H1 (cell line): Measurements from ENCODE around the gene PYY. TPM values are rescaled to one million over a fixed set of nuclear protein-coding genes. Genes with fewer than 3 reads are reported as not detected.
A peak's percentile ranks its signal among the peaks of the same experiment; 100 is the strongest.

ENCODE experiments used
- CTCF ChIA-PET: fragments of 300-600 bp; sonication (Branson Sonifier 250); formaldehyde crosslinking; loops from one replicate; lab custom pipeline; 2021; ENCODE audit not compliant: partially characterized antibody; lab: Charles Lee
- POLR2A ChIA-PET: fragments of 300-600 bp; sonication (Branson Sonifier 250); formaldehyde crosslinking; loops from one replicate; lab custom pipeline; 2021; ENCODE audit warnings: inconsistent platforms; ENCODE audit not compliant: partially characterized antibody; lab: Charles Lee
- DNase-seq, 2 experiments: peaks; one replicate each; pipeline versions ENCODE4 v3.0.0 to v3.0.0-alpha.2; 2010 to 2022; ENCODE audit warnings: low spot score in 2 of 2, low read depth in 1 of 2, mixed read lengths in 1 of 2
- FAIRE-seq: peaks from 2 replicates; lab custom pipeline; 2011; peaks lifted over from hg19 to GRCh38; lab: Jason Lieb, UNC
- H2AFZ ChIP-seq: 2 replicates; pipeline ENCODE4 v1.8.1; 2012; ENCODE audit warnings: low read length, inconsistent platforms
- H2AK5ac ChIP-seq: 2 replicates; pipeline ENCODE4 v1.6.1; 2013; ENCODE audit warnings: low read depth, low read length
- H2BK120ac ChIP-seq: replicated peaks from 2 replicates; pipeline ENCODE3; 2013; ENCODE audit warnings: low read depth, low read length, inconsistent platforms
- H2BK12ac ChIP-seq: 2 replicates; pipeline ENCODE4 v1.6.1; 2013; ENCODE audit warnings: low read depth, low read length
- H2BK15ac ChIP-seq: 2 replicates; pipeline ENCODE4 v1.6.1; 2013; ENCODE audit warnings: low read length
- H2BK20ac ChIP-seq: 2 replicates; pipeline ENCODE4 v1.6.1; 2013; ENCODE audit warnings: low read length
- H2BK5ac ChIP-seq: 2 replicates; pipeline ENCODE4 v1.6.1; 2013; ENCODE audit warnings: low read depth, low read length
- H3K14ac ChIP-seq: 2 replicates; pipeline ENCODE4 v1.6.1; 2013; ENCODE audit warnings: inconsistent platforms; ENCODE audit not compliant: insufficient read length
- H3K18ac ChIP-seq: 2 replicates; pipeline ENCODE4 v1.6.1; 2013; ENCODE audit warnings: low read length; ENCODE audit errors: extremely low read depth
- H3K23ac ChIP-seq: 2 replicates; pipeline ENCODE4 v1.6.1; 2013; ENCODE audit warnings: inconsistent platforms; ENCODE audit not compliant: insufficient read length
- H3K23me2 ChIP-seq: 2 replicates; pipeline ENCODE4 v1.6.1; 2013; ENCODE audit warnings: low read depth, low read length
- H3K27ac ChIP-seq: 2 replicates; pipeline ENCODE4 v1.6.1; 2011; ENCODE audit warnings: low read depth, low read length, inconsistent platforms
- H3K27me3 ChIP-seq, 4 experiments: replicated peaks in 1 of 4; 1 replicate in 1 of 4; 2 replicates in 3 of 4; pipeline versions ENCODE4 v1.6.1 to v1.8.1; 2011 to 2013; ENCODE audit warnings: low read length in 3 of 4, mild to moderate bottlenecking in 3 of 4, inconsistent platforms in 2 of 4, mixed read lengths in 2 of 4, moderate library complexity in 1 of 4; ENCODE audit not compliant: control insufficient read depth in 3 of 4, insufficient read depth in 3 of 4; ENCODE audit errors: extremely low read depth in 1 of 4
- H3K36me3 ChIP-seq, 4 experiments: 2 replicates each; pipeline versions ENCODE4 v1.6.1 to v1.8.1; 2011 to 2013; ENCODE audit warnings: mild to moderate bottlenecking in 4 of 4, low read length in 3 of 4, moderate library complexity in 2 of 4, control low read depth in 1 of 4, inconsistent platforms in 1 of 4; ENCODE audit not compliant: insufficient read depth in 4 of 4, control insufficient read depth in 2 of 4
- H3K4ac ChIP-seq: replicated peaks from 2 replicates; pipeline ENCODE3; 2013; ENCODE audit warnings: low read length, low read depth, mixed read lengths, inconsistent platforms; ENCODE audit not compliant: insufficient read length
- H3K4me1 ChIP-seq, 4 experiments: replicated peaks in 1 of 4; 1 replicate in 1 of 4; 2 replicates in 3 of 4; pipeline versions ENCODE4 v1.6.1 to v1.8.1; 2011 to 2013; ENCODE audit warnings: low read length in 3 of 4, inconsistent platforms in 2 of 4, mixed read lengths in 1 of 4; ENCODE audit not compliant: insufficient read depth in 4 of 4, control insufficient read depth in 3 of 4
- H3K4me2 ChIP-seq, 2 experiments: 2 replicates each; pipeline versions ENCODE4 v1.6.1 to v1.8.1; 2011 to 2013; ENCODE audit warnings: low read depth in 2 of 2, low read length in 2 of 2, control low read depth in 1 of 2, inconsistent platforms in 1 of 2, mild to moderate bottlenecking in 1 of 2; ENCODE audit not compliant: insufficient read depth in 1 of 2
- H3K4me3 ChIP-seq, 4 experiments: fragments of 200-600, 300-600 bp in 1 of 4; sonication (generic), shearing (Covaris generic), sonication (Bioruptor Twin) in 1 of 4; 2 replicates each; pipeline versions ENCODE4 v1.5.1 to v1.8.1; 2011 to 2016; ENCODE audit warnings: low read length in 4 of 4, low read depth in 3 of 4, control low read depth in 2 of 4, inconsistent platforms in 2 of 4, mild to moderate bottlenecking in 2 of 4, mixed read lengths in 1 of 4, moderate library complexity in 1 of 4; ENCODE audit not compliant: insufficient read depth in 2 of 4; ENCODE audit errors: extremely low read depth in 1 of 4
- H3K56ac ChIP-seq: replicated peaks from 2 replicates; pipeline ENCODE3; 2013; ENCODE audit warnings: low read depth, mild to moderate bottlenecking, mixed read lengths, low read length, inconsistent platforms; ENCODE audit not compliant: insufficient read length
- H3K79me1 ChIP-seq: 2 replicates; pipeline ENCODE4 v1.6.1; 2013; ENCODE audit warnings: low read depth, low read length, control low read depth
- H3K79me2 ChIP-seq, 2 experiments: 2 replicates each; pipeline versions ENCODE4 v1.6.1 to v1.8.1; 2012 to 2013; ENCODE audit warnings: low read length in 2 of 2, mild to moderate bottlenecking in 2 of 2, inconsistent platforms in 1 of 2; ENCODE audit not compliant: insufficient read depth in 2 of 2, control insufficient read depth in 1 of 2
- H3K9ac ChIP-seq, 4 experiments: replicated peaks in 1 of 4; 1 replicate in 1 of 4; 2 replicates in 3 of 4; pipeline versions ENCODE4 v1.6.1 to v1.8.1; 2011 to 2013; ENCODE audit warnings: low read depth in 3 of 4, low read length in 3 of 4, control low read depth in 2 of 4, mild to moderate bottlenecking in 2 of 4, moderate library complexity in 2 of 4, inconsistent platforms in 1 of 4; ENCODE audit errors: extremely low read depth in 1 of 4
- H3K9me3 ChIP-seq, 2 experiments: 2 replicates each; pipeline versions ENCODE4 v1.6.1 to v1.8.1; 2012 to 2013; ENCODE audit warnings: mild to moderate bottlenecking in 2 of 2, moderate library complexity in 2 of 2, control low read depth in 1 of 2, inconsistent platforms in 1 of 2, low read depth in 1 of 2, low read length in 1 of 2, mixed read lengths in 1 of 2; ENCODE audit not compliant: insufficient read depth in 2 of 2
- H4K20me1 ChIP-seq, 2 experiments: replicated peaks in 1 of 2; 2 replicates each; pipeline versions ENCODE3 to v1.8.1; 2011 to 2013; ENCODE audit warnings: inconsistent platforms in 2 of 2, low read length in 2 of 2, mild to moderate bottlenecking in 1 of 2; ENCODE audit not compliant: insufficient read depth in 2 of 2, control insufficient read depth in 1 of 2
- H4K5ac ChIP-seq: 2 replicates; pipeline ENCODE4 v1.6.1; 2013; ENCODE audit warnings: low read length, low read depth, mixed read lengths, inconsistent platforms; ENCODE audit not compliant: insufficient read length
- H4K8ac ChIP-seq: 2 replicates; pipeline ENCODE4 v1.8.0; 2013; ENCODE audit warnings: mild to moderate bottlenecking, moderate library complexity, low read length, inconsistent platforms; ENCODE audit not compliant: insufficient read depth; ENCODE audit errors: extremely low read depth
- H4K91ac ChIP-seq: replicated peaks from 2 replicates; pipeline ENCODE3; 2013; ENCODE audit warnings: low read length, mixed read lengths, inconsistent platforms; ENCODE audit not compliant: insufficient read length
- CEBPB ChIP-seq: IDR thresholded peaks from 2 replicates; pipeline ENCODE4 v1.6.1; 2012; ENCODE audit warnings: low read depth, low read length
- EGR1 ChIP-seq: IDR thresholded peaks from 2 replicates; pipeline ENCODE4 v1.6.1; 2011; ENCODE audit warnings: low read depth, low read length, borderline replicate concordance
- HDAC2 ChIP-seq, 2 experiments: fragments of 300-600 bp in 1 of 2; sonication (generic) in 1 of 2; IDR thresholded peaks; 2 replicates each; pipeline ENCODE4 v1.6.1; 2011 to 2012; ENCODE audit warnings: low read depth in 2 of 2, low read length in 2 of 2, mild to moderate bottlenecking in 2 of 2, moderate library complexity in 2 of 2, borderline replicate concordance in 1 of 2, inconsistent platforms in 1 of 2
- JUN ChIP-seq: IDR thresholded peaks from 2 replicates; pipeline ENCODE4 v1.6.1; 2011; ENCODE audit warnings: low read depth, mild to moderate bottlenecking, improper control_type of control experiment, low read length
- WGBS, 2 experiments: shearing (Covaris generic) in 1 of 2; methylation state at CpG; one replicate each; pipeline versions ENCODE4 v1.1.6 to v1.1.7; 2013 to 2015; ENCODE audit warnings: low lambda C conversion rate in 2 of 2, mixed read lengths in 2 of 2, inconsistent platforms in 1 of 2, low coverage in 1 of 2, missing lambda C conversion rate in 1 of 2; ENCODE audit not compliant: insufficient replicate concordance in 2 of 2, insufficient coverage in 1 of 2, insufficient read length in 1 of 2; ENCODE audit errors: extremely low coverage in 1 of 2, missing lambda C conversion rate in 1 of 2; 5-methylcytosine and 5-hydroxymethylcytosine counted together
- polyA plus RNA-seq, 7 experiments: library from polyadenylated mRNA; depleted of rRNA in 3 of 7; stranded (reverse) in 5 of 7; unstranded in 2 of 7; fragments of >200 nt in 5 of 7; fragments of 200-250 nt in 2 of 7; gene quantifications; 1 replicate in 5 of 7; 2 replicates in 1 of 7; 4 replicates in 1 of 7; pipeline versions ENCODE4 v1.2.1 to v1.2.3, GENCODE V29; 2011 to 2013; ENCODE audit warnings: missing spikeins in 2 of 7, mixed read lengths in 2 of 7
- total RNA-seq: library from RNA; stranded (reverse); fragmentation: NEBNext Ultra II Directional; extraction: Animal tissue kit (Norgen Biotek cat#: 25700); gene quantifications from 2 replicates; pipeline ENCODE4 v1.2.1, GENCODE V29; 2021

Gene PYY
- total and polyA plus RNA-seq, 2 of the 8 experiments (the other 6 are each of a cell fraction or from before 2014, with no cell fraction given) = 0.93 to 3.4 TPM

DNA sequence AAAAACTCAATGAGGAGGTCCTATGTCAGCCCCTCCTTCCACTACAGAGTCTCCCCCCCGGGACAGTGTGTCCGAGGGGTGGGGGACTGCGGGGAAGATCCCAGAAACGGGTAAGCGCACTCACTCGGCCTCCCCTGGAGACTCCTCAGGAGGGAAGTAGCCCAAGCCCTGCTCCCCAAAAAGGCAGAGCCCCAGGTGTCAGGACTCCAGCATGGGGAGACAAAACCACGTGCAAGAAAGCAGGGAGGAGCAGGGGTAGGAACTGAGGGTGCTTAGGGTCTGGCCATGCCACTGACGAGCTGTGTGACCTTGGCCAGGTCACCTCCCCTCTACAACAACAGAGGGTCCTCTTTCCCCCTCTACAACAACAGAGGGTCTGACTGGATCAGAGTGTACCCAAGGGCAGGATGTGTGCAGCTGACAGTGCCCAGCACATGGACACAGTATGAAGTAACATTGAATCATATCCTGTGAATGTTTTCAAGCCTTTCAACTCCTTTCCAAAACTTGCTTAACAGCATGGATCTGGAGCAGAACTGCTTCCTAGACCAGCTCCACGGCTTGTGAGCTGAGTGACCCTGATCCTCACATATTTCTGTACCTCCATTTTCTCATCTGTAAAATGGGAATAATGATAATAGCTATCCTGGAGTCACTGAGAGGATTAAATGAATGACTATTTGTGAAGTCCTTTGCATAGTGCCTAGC lies 48.6 kb upstream of the PYY start:
- H3K79me1 ChIP-seq = no peaks in the 10 kb centered on the region
- no peak overlapping the region; the same call in 1 of the 2 replicates for H2AK5ac ChIP-seq
- H4K91ac ChIP-seq = no peak overlapping the region
- H3K4ac ChIP-seq = peak overlapping the region; percentile 54
- no peak overlapping the region for H2AFZ ChIP-seq
- 72% methylated on average over 8 of the region's 9 CpGs; no CpG with 5 or more reads in 1 of the 2 experiments for WGBS, 2 experiments
- H2BK15ac ChIP-seq = peak overlapping the region; percentile 73; the same call in 1 of the 2 replicates
- H3K56ac ChIP-seq = no peak overlapping the region
- H3K27ac ChIP-seq = no peak overlapping the region
- no peak overlapping the region for H3K23ac ChIP-seq
- no peak overlapping the region for H3K14ac ChIP-seq
- H4K5ac ChIP-seq = no peak overlapping the region
- no peaks in the 10 kb centered on the region for H3K9me3 ChIP-seq
- no peaks in the 10 kb centered on the region for H3K79me2 ChIP-seq
- H3K27me3 ChIP-seq = peaks cover 0 to 21% (median 18%) of the 10 kb centered on the region in 4 experiments; a peak in 6 of 7 replicates
- H3K18ac ChIP-seq = 0 out of 2 replicates have a peak overlapping the region, but pooled peaks have one; percentile 6
- peaks cover 24% of the 10 kb centered on the region for H3K23me2 ChIP-seq
- H2BK12ac ChIP-seq = 0 out of 2 replicates have a peak overlapping the region, but pooled peaks have one; percentile 33
- CTCF ChIA-PET = interaction anchor here (0.6 to 22.7 kb wide), 9 partner anchors 9 to 124 kb away, joined by 3 to 416 read pairs (median 4); partner anchors contain the start of gene PPY
- no peak overlapping the region for H2BK20ac ChIP-seq
- H3K4me1 ChIP-seq = peaks cover 0 to 8% (median 5%) of the 10 kb centered on the region in 4 experiments; a peak in 5 of 7 replicates
- no peak overlapping the region for H3K4me2 ChIP-seq
- no peak overlapping the region for H3K4me3 ChIP-seq
- H2BK120ac ChIP-seq = no peak overlapping the region
- no peak for FAIRE-seq
- TF ChIP-seq CEBPB (no peak), EGR1 (no peak), HDAC2 (IDR thresholded peaks at IDR 0.05; ENCODE audit: borderline replicate concordance in 1 of 2, low read depth in 2 of 2, low read length in 2 of 2) (no peak), JUN (no peak)
- TF ChIP-seq, all 59 proteins: peak for 0
- Histone ChIP-seq H3K9ac (no peak overlapping the region), H4K8ac (no peak overlapping the region), H3K36me3 (no peaks in the 10 kb centered on the region), H4K20me1 (peaks cover 0 to 6% of the 10 kb centered on the region in 2 experiments), H2BK5ac (no peak overlapping the region)
- POLR2A ChIA-PET = interaction anchor here (2.1 kb wide), 1 partner anchor 64 kb away, joined by 8 read pairs; the partner anchor contains the start of gene LSM12
- no peak for DNase-seq
